ENCODE data around the gene MOK. TPM values are rescaled to one million over a fixed set of nuclear protein-coding genes. Genes with fewer than 3 reads are reported as not detected.

Gene MOK
- total RNA-seq, 1 experiment from 2014 or later = 2.0 TPM

DNA sequence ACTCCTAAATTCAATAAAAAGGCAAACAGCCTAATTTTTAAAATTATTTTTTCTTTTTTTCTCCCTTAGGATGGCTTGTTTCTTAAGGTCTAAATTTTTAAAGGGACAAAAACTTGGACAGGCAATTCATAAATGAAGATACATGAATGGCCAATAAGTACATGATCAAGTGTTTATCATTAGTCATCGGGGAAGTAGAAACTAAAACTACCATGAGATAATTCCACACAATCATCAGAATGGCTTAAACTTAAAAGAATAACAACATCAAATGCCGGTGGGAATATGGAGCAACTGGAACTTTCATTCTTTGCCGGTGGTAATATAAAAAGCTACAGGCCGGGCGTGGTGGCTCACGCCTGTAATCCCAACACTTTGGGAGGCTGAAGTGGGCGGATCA is 29.1 kb downstream of the MOK start (continued):
- TF ChIP-seq, protein P1, sequence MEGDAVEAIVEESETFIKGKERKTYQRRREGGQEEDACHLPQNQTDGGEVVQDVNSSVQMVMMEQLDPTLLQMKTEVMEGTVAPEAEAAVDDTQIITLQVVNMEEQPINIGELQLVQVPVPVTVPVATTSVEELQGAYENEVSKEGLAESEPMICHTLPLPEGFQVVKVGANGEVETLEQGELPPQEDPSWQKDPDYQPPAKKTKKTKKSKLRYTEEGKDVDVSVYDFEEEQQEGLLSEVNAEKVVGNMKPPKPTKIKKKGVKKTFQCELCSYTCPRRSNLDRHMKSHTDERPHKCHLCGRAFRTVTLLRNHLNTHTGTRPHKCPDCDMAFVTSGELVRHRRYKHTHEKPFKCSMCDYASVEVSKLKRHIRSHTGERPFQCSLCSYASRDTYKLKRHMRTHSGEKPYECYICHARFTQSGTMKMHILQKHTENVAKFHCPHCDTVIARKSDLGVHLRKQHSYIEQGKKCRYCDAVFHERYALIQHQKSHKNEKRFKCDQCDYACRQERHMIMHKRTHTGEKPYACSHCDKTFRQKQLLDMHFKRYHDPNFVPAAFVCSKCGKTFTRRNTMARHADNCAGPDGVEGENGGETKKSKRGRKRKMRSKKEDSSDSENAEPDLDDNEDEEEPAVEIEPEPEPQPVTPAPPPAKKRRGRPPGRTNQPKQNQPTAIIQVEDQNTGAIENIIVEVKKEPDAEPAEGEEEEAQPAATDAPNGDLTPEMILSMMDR (IDR thresholded peaks at IDR 0.05) = no peak
- TF ChIP-seq AR (CRISPR knock-in tag; IDR thresholded peaks at IDR 0.05) (no peak), TP53 (CRISPR knock-in tag; IDR thresholded peaks at IDR 0.05) (no peak), PRRX2 (CRISPR knock-in tag; IDR thresholded peaks at IDR 0.05) (no peak), ZMAT4 (CRISPR knock-in tag; IDR thresholded peaks at IDR 0.05) (no peak), NFE2L1 (CRISPR knock-in tag; IDR thresholded peaks at IDR 0.05) (no peak)
- TF ChIP-seq, protein P2, sequence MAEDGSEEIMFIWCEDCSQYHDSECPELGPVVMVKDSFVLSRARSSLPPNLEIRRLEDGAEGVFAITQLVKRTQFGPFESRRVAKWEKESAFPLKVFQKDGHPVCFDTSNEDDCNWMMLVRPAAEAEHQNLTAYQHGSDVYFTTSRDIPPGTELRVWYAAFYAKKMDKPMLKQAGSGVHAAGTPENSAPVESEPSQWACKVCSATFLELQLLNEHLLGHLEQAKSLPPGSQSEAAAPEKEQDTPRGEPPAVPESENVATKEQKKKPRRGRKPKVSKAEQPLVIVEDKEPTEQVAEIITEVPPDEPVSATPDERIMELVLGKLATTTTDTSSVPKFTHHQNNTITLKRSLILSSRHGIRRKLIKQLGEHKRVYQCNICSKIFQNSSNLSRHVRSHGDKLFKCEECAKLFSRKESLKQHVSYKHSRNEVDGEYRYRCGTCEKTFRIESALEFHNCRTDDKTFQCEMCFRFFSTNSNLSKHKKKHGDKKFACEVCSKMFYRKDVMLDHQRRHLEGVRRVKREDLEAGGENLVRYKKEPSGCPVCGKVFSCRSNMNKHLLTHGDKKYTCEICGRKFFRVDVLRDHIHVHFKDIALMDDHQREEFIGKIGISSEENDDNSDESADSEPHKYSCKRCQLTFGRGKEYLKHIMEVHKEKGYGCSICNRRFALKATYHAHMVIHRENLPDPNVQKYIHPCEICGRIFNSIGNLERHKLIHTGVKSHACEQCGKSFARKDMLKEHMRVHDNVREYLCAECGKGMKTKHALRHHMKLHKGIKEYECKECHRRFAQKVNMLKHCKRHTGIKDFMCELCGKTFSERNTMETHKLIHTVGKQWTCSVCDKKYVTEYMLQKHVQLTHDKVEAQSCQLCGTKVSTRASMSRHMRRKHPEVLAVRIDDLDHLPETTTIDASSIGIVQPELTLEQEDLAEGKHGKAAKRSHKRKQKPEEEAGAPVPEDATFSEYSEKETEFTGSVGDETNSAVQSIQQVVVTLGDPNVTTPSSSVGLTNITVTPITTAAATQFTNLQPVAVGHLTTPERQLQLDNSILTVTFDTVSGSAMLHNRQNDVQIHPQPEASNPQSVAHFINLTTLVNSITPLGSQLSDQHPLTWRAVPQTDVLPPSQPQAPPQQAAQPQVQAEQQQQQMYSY (CRISPR knock-in tag; IDR thresholded peaks at IDR 0.05) = no peak

DNA sequence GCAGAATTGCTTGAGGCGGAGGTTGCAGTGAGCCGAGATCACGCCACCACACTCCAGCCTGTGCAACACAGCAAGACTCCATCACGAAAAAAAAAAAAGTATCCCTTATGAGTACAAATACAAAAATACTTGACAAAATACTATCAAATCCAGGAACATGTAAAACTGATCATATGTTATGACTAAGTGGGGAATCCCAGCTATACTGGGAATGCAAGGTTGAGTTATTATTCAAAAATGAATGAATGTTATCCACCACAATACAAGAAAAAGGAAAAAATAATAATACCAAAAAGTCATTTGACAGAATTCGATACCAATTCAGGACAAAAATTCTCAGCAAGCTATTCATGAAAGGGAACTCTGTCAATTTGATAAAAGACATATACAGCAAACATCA is 32.6 kb downstream of the MOK start:
- Mint-ChIP-seq H3K27ac (no peak overlapping the region), H3K4me1 (no peaks in the 10 kb centered on the region), H3K36me3 (no peaks in the 10 kb centered on the region), H3K9me3 (peaks cover 7% of the 10 kb centered on the region; the same call in 1 of the 2 replicates), H3K27me3 (ENCODE audit: low read depth) (no peaks in the 10 kb centered on the region; the same call in 1 of the 2 replicates), H3K4me3 (no peak overlapping the region)
- ChIA-PET CTCF (no interaction called here), POLR2A (no interaction called here)
- DNase-seq (ENCODE audit: low spot score) (no peak), ATAC-seq (no peak)
- TF ChIP-seq, protein P3, sequence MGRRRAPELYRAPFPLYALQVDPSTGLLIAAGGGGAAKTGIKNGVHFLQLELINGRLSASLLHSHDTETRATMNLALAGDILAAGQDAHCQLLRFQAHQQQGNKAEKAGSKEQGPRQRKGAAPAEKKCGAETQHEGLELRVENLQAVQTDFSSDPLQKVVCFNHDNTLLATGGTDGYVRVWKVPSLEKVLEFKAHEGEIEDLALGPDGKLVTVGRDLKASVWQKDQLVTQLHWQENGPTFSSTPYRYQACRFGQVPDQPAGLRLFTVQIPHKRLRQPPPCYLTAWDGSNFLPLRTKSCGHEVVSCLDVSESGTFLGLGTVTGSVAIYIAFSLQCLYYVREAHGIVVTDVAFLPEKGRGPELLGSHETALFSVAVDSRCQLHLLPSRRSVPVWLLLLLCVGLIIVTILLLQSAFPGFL (CRISPR knock-in tag; IDR thresholded peaks at IDR 0.05; ENCODE audit: borderline replicate concordance) = no peak
- TF ChIP-seq SMAD4 (CRISPR knock-in tag; IDR thresholded peaks at IDR 0.05) (no peak), ATF2 (CRISPR knock-in tag; IDR thresholded peaks at IDR 0.05; ENCODE audit: borderline replicate concordance, low read depth) (no peak), CBFB (CRISPR knock-in tag; IDR thresholded peaks at IDR 0.05; ENCODE audit: low read depth) (no peak), CDX4 (CRISPR knock-in tag; IDR thresholded peaks at IDR 0.05; ENCODE audit: borderline replicate concordance) (no peak), ZNF423 (CRISPR knock-in tag; IDR thresholded peaks at IDR 0.05) (no peak), NR2C2 (CRISPR knock-in tag; IDR thresholded peaks at IDR 0.05) (no peak), FOXP4 (CRISPR knock-in tag; IDR thresholded peaks at IDR 0.05) (no peak), TEAD4 (CRISPR knock-in tag; IDR thresholded peaks at IDR 0.05) (no peak), ZNF396 (CRISPR knock-in tag; IDR thresholded peaks at IDR 0.05; ENCODE audit: borderline replicate concordance) (no peak)
- TF ChIP-seq, protein P4, sequence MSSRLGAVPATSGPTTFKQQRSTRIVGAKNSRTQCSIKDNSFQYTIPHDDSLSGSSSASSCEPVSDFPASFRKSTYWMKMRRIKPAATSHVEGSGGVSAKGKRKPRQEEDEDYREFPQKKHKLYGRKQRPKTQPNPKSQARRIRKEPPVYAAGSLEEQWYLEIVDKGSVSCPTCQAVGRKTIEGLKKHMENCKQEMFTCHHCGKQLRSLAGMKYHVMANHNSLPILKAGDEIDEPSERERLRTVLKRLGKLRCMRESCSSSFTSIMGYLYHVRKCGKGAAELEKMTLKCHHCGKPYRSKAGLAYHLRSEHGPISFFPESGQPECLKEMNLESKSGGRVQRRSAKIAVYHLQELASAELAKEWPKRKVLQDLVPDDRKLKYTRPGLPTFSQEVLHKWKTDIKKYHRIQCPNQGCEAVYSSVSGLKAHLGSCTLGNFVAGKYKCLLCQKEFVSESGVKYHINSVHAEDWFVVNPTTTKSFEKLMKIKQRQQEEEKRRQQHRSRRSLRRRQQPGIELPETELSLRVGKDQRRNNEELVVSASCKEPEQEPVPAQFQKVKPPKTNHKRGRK (CRISPR knock-in tag; IDR thresholded peaks at IDR 0.05; ENCODE audit: borderline replicate concordance) = no peak
- TF ChIP-seq, protein P5, sequence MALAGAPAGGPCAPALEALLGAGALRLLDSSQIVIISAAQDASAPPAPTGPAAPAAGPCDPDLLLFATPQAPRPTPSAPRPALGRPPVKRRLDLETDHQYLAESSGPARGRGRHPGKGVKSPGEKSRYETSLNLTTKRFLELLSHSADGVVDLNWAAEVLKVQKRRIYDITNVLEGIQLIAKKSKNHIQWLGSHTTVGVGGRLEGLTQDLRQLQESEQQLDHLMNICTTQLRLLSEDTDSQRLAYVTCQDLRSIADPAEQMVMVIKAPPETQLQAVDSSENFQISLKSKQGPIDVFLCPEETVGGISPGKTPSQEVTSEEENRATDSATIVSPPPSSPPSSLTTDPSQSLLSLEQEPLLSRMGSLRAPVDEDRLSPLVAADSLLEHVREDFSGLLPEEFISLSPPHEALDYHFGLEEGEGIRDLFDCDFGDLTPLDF (CRISPR knock-in tag; IDR thresholded peaks at IDR 0.05) = no peak

All from WTC11 (cell line).